GM18499 (cell line): ENCODE measurements around the gene MPPED1.

Experiments
- ATAC-seq: cut with Tn5 transposase; IDR thresholded peaks from one replicate; pipeline ENCODE4 v1.9.1; 2021; ENCODE audit warnings: moderate number of reproducible peaks; ENCODE audit not compliant: insufficient read depth, unreplicated experiment

The MPPED1 gene

GRCh38 chr22:43442386-43443151, 30.8 kb downstream of the MPPED1 start:
- no peak for ATAC-seq

DNA sequence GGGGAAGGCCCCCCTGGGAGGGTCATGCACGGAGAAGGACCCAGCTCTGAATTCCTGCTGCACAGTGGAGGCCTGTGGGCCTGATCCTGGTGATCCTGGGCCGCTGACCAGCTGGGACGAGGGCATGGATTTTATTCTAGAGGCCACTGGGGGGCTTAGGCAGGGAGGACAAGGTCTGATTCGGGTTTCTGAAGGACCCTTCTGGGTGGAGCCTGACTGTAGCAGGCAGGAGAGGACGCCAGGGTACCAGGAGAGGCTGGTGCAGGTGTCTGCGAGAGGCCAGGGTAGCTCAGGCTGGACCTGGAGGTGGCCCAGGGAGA, 31.3 kb downstream of the MPPED1 start:
- ATAC-seq: no peak

DNA sequence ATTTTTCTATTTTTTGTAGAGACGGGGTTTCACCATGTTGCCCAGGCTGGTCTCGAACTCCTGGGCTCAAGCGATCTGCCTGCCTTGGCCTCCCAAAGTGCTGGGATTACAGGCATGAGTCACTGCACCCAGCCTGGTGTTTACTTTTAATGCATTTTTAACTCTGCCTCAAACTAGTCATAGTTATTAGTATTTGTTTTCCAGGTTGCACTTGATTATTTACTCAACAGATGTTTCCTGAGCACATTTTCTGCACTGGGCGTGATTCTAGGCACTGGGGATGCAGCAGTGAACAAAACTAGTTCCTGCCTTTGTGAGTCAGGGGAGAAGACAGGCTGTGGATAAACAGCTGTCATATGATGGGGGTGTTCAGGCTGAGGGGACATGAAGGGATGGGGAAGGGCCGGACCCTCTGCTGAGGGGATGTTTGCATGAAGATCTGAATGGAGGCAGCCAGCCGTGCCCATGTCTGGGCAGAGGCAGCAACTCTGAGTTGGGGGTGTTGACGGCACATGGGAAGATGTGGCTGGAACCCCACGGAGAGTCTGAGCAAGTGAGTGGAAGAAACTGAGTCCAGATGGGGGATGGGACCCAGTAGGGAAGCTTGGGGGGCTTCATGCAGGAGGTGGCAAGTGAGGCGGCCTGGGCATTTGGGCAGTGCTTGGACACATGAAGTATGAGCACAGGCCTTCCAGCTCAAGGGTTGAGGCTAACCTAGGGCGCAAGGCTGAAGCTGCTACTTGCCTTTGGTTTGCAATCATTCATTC, 34.4 kb downstream of the MPPED1 start:
- ATAC-seq: no peak

- ATAC-seq: no peak
These were observed 35.1 kb downstream of the MPPED1 start for GRCh38 chr22:43446916-43447315.

GRCh38 chr22:43447380-43447779, 35.6 kb downstream of the MPPED1 start:
- ATAC-seq: no peak

DNA sequence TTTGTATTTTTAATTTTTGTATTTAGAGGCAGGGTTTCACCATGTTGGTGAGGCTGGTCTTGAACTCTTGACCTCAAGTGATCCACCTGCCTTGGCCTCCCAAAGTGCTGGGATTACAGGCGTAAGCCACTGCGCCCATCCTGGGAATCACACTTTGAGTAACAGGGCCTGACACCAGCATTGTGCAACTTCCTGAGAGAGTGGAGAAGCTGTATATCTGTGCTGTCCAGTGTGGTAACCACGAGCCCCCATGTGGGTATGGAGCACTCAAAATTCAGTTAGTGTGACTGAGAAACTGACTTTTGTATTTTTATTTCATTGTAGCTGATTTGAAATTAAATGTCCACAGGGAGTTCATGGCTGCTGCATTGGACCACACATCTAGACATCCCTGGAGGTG, 36.2 kb downstream of the MPPED1 start:
- ATAC-seq: no peak

- no peak for ATAC-seq
These were observed 37.5 kb downstream of the MPPED1 start for GRCh38 chr22:43449205-43449830.

DNA sequence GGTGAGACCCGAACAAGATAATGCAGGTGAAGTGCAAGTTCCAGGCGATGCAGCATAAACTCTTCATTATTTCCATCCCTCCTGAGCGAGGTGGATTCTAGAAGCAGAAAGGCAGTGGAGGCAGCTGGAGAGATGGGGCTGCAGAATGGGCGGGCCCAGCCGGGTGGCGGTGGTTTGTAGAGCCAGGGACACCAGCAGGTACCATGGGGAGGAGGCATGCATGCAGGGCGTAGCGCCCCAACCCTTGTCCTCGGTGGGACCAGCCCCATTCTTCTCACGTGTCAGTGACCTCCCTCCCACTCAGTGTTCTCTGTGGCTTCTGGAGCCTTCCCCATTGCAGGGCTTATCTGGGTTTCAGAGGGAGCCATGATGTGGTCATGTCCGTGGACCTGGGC, 38.0 kb downstream of the MPPED1 start:
- ATAC-seq: no peak

DNA sequence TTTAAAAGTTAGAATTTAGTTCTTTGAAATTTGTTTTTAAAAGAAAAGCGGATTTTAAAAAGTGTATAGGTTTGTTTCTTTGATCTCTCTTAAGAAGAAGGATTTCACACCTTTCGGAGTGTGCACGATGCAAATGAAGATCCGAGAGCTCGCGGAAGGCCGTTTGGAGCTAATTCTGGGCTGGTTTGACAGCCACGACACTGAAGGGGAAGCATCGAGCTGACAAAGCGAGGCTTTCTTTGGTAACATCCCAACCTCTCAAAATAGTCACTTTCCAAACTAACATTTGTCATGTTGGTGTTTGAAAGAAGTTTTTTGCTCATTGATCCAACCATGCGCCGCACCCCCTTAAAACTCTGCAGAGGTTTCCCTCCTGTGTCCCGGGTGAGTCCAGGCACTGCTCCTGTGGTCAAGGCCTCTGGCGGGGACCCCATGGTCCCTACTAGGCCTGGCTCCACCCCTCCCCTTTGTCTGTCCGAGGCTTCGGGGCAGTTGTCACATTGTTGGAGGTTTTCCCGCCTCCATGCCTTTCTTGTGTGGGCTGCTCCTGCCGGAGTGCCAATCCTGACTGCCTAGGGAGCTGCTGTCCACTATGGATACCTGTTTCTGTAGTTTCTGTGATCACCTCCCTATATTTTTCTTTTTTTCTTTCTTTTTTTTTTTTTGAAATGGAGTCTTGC, 39.7 kb downstream of the MPPED1 start:
- no peak for ATAC-seq

DNA sequence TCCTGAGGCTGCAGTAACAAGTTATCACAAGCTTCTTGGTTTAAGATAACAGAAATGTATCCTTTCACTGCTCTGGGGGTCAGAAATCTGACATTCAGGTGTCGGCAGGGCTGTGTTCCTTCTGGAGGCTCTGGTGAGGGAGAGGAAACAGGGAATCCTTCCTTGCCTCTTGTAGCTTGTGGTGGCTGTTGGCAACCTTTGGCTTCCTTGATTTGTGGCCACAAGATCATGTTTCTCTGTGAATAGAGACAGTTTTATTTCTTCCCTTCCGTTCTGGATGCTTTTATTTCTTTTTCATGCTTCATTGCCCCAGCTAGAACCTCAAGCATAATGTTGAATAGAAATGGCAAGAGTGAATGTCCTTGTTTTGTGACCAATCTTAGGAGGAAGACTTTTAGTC, 44.0 kb downstream of the MPPED1 start:
- ATAC-seq: no peak

DNA sequence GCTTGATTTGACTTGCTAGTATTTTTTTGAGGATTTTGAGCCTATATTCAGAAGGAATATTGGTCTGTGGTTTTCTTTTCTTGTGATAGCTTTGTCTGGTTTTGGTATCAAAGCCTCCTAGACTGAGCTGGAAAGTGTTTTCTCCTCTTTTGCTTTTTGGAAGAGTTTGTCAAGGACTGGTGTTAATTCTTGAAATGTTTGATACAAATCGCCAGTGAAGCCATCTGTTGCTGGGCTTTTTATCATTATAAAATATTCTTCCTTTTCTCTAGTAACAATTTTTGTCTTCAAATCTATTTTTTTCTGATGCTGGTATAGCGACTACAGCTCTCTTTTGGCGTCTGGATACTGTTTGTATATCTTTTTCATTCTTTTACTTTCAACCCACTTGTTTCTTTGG, 45.2 kb downstream of the MPPED1 start:
- ATAC-seq: no peak

DNA sequence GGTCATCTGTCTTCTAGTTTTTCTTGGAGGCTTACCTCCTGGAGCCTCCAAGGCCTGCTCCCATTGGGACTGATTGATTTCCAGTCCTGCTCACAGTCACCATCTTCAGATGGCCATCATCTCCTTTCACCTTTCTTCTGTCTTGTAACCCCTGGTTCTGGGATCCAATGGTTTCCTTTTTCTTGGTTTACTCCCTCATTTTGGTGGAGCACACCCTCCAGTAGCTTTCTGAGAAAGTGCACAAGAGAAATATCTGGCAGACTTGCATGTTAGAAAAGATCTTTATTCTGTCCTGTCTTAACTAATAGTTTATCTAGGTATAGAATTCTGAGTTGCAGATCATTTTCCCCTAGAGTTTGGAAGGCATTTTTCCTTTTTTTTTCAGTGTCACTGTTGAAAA, 50.9 kb downstream of the MPPED1 start:
- no peak for ATAC-seq

- no peak for ATAC-seq
These were observed 53.0 kb downstream of the MPPED1 start for GRCh38 chr22:43464809-43465208.

DNA sequence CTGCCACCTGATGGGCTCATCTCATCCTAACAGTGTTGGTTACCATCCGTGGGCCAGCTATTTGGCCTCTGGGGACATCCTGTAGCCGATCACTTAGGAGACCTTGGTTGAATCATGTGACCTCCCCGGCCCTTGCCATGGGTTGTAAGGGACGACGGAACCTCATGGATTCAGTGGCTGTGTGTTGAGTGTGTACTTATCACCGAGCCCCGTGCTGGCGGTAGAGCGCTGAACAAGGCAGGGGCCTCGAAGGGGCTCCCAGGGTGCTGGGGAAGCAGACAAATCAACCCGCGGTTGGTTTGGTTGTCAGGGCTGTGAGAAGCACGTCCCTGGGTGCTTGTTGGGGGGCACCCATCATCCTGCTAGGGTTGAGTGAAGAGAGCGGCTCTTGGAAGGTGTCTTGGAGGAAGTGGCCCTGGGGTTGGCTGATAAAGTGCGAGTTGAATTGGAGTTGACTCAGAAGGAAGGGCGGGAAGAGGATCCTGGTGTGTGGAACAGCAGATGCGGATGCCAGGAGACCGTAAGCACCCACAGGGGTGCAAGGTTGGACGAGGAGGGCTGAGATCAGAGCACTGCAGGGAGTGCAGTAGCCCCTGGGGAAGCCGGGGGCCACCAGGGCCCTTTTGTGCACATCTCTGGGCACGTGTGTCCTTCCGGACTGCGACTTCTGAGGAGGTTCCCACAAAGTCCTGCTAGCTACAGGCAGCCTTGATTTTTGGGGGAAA, 53.6 kb downstream of the MPPED1 start:
- ATAC-seq: no peak

- no peak for ATAC-seq
These were observed 54.9 kb downstream of the MPPED1 start for GRCh38 chr22:43466710-43467109.

DNA sequence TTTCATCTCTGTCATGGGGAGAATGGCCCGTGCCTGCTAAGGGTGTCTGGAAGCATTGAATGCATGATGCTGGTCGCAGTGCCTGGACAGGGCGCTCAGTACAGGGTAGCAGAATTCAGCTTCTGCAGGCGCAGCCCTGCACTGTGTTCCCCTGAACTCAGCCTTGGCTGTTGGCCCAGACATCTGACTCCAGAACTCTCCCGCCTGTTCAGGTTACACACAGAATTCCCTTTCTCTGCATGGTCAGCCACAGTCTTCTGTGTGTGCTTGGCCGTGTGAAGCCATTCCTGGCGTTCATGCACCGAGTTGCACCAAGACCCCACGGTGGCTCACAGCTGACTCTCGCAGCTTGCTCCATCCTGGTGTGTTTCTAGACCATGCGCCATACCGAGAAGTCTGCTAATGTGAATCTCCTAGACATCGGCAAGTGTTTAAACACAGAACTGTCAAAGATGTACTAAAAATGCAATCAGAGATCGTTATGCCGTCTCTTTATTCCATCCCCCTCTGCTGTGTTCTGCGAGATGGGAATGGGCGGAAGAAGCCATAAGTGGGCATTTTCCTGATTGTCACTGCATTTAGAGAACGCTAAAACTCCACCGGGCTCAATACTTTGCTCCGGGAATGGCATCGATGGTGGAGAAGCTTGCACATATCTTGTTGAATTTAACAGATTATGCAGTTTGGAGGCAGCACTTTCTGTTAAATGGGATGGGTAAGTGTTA, 55.6 kb downstream of the MPPED1 start:
- no peak for ATAC-seq

GRCh38 chr22:43470253-43470652, 58.4 kb downstream of the MPPED1 start:
- no peak for ATAC-seq

DNA sequence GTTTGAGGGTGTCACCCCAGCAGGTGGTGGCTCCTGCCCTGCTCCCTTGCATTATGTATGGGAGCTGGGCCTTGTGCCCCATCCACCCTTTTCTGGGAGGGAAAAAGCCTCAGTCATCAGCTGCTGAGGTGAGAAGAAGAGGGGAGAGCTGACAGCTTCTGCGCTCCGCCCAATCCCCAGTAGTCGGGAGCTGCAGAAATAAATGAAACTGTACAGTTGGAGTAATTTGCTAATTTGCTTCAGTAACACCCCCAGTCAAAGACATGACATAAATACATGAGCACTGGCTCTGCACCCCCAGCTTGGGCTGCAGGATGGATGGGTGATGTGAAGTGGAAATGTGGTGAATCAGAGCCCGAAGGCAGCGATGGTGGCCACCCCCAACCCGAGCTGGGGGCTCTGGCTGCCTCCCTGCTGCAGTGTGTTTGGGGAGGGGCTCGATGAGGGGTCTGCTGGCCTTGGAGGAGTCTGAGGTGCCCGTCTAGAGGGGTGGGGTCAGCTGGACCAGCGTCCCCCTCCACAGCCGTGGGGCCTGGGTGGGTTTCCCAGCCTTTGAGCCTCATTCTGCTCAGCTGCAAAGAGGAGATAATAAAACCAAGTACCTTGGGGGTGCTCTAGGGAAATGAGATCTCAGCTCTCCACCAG, 59.2 kb downstream of the MPPED1 start:
- ATAC-seq: no peak

GRCh38 chr22:43471606-43472135, 59.9 kb downstream of the MPPED1 start:
- ATAC-seq: no peak
